Measurements from ENCODE around the gene SCYGR8. TPM values are rescaled to one million over a fixed set of nuclear protein-coding genes. Genes with fewer than 3 reads are reported as not detected.

The SCYGR8 gene
- polyA plus RNA-seq, 1 of the 3 experiments (the other 2 are of a cell fraction) = not detected

DNA sequence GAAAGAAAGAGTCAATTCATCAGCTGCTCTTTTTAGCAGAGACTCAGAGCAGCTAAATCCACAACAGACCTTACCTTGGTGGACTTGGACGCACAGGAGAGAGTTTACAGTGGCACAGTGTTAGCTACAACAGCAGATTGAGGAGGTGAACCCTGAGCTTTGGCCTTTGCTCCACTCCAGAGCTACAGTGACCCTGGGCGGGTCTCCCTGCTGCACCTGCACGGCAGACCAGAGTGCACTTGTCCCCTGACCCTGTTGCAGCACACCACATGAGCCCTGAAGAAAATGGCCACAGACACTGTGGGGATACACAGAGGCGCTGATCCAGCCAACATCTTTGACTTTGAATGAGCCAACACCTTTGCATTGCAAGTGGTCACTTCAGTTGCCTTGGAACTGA is 38.8 kb upstream of the SCYGR8 start:
- 20% methylated on average over 4 of the region's 4 CpGs for WGBS (ENCODE audit: low lambda C conversion rate)
- no peaks in the 10 kb centered on the region for H3K9me3 ChIP-seq
- H3K4me2 ChIP-seq = no peak overlapping the region
- no peaks in the 10 kb centered on the region for H3K4me1 ChIP-seq (ENCODE audit: control insufficient read depth in 1 of 2, insufficient read depth in 2 of 2, low read depth in 1 of 2, low read length in 1 of 2)
- no peak overlapping the region for H3K9ac ChIP-seq
- no peak for DNase-seq
- H3K4me3 ChIP-seq (ENCODE audit: low read depth in 2 of 2, low read length in 1 of 2) = no peak overlapping the region
- ChIA-PET POLR2A (interaction anchor here (0.5 kb wide), 1 partner anchor 1835 kb away, joined by 3 read pairs; no protein-coding TSS in a partner anchor), CTCF (no interaction called here)
- no peaks in the 10 kb centered on the region for H4K20me1 ChIP-seq (ENCODE audit: insufficient read depth)
- no peaks in the 10 kb centered on the region for H3K9me2 ChIP-seq
- H3K27me3 ChIP-seq (ENCODE audit: insufficient read depth) = peaks cover 41% of the 10 kb centered on the region; the same call in 1 of the 2 replicates
- no peaks in the 10 kb centered on the region for H3K79me2 ChIP-seq (ENCODE audit: insufficient read depth)
- H3K27ac ChIP-seq (ENCODE audit: low read depth in 2 of 2, low read length in 1 of 2) = no peak overlapping the region
- H3K36me3 ChIP-seq (replicated peaks in 1 of 2; ENCODE audit: control insufficient read depth in 1 of 2, insufficient read depth in 2 of 2, low read length in 1 of 2) = no peaks in the 10 kb centered on the region
- no peaks in the 10 kb centered on the region for H3F3A ChIP-seq (replicated peaks; ENCODE audit: insufficient read depth)
- no peak overlapping the region for H2AFZ ChIP-seq (ENCODE audit: low read depth)
- no peak for TF ChIP-seq TAF1 (IDR thresholded peaks at IDR 0.05; ENCODE audit: borderline replicate concordance, low read depth, low read length)
- TF ChIP-seq USF1 (IDR thresholded peaks at IDR 0.05; ENCODE audit: borderline replicate concordance, low read depth) = no peak
- no peak for TF ChIP-seq RAD21 (IDR thresholded peaks at IDR 0.05; ENCODE audit: low read length)
- no peak for TF ChIP-seq GABPA (IDR thresholded peaks at IDR 0.05; ENCODE audit: low read depth)
- no peak for TF ChIP-seq REST (IDR thresholded peaks at IDR 0.05; ENCODE audit: low read depth, low read length)

GRCh38 chr2:227707390-227707789 is 38.3 kb upstream of the SCYGR8 start:
- CTCF ChIA-PET = no interaction called here
- Histone ChIP-seq H3K9me3 (no peaks in the 10 kb centered on the region), H3K36me3 (replicated peaks in 1 of 2; ENCODE audit: control insufficient read depth in 1 of 2, insufficient read depth in 2 of 2, low read length in 1 of 2) (no peaks in the 10 kb centered on the region), H2AFZ (ENCODE audit: low read depth) (no peak overlapping the region), H3K4me1 (ENCODE audit: control insufficient read depth in 1 of 2, insufficient read depth in 2 of 2, low read depth in 1 of 2, low read length in 1 of 2) (no peaks in the 10 kb centered on the region), H3K4me3 (ENCODE audit: low read depth in 2 of 2, low read length in 1 of 2) (no peak overlapping the region), H3K79me2 (ENCODE audit: insufficient read depth) (no peaks in the 10 kb centered on the region), H4K20me1 (ENCODE audit: insufficient read depth) (no peaks in the 10 kb centered on the region), H3K27me3 (ENCODE audit: insufficient read depth) (peaks cover 46% of the 10 kb centered on the region; the same call in 1 of the 2 replicates), H3K9ac (no peak overlapping the region), H3K4me2 (no peak overlapping the region), H3F3A (replicated peaks; ENCODE audit: insufficient read depth) (no peaks in the 10 kb centered on the region), H3K9me2 (no peaks in the 10 kb centered on the region), H3K27ac (ENCODE audit: low read depth in 2 of 2, low read length in 1 of 2) (no peak overlapping the region)
- DNase-seq = no peak
- WGBS (ENCODE audit: low lambda C conversion rate) = 70% methylated on average over 6 of the region's 6 CpGs
- POLR2A ChIA-PET = interaction anchor here (0.5 kb wide), 1 partner anchor 1835 kb away, joined by 3 read pairs; no protein-coding TSS in a partner anchor
- TF ChIP-seq, protein P1, sequence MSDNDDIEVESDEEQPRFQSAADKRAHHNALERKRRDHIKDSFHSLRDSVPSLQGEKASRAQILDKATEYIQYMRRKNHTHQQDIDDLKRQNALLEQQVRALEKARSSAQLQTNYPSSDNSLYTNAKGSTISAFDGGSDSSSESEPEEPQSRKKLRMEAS (IDR thresholded peaks at IDR 0.05; ENCODE audit: low read depth) = no peak
- no peak for TF ChIP-seq GABPA (IDR thresholded peaks at IDR 0.05; ENCODE audit: low read depth)
- no peak for TF ChIP-seq MEF2A (IDR thresholded peaks at IDR 0.05; ENCODE audit: borderline replicate concordance, low read depth)
- no peak for TF ChIP-seq RFX5 (IDR thresholded peaks at IDR 0.05; ENCODE audit: low read length)
- TF ChIP-seq MXI1 (IDR thresholded peaks at IDR 0.05; ENCODE audit: low read depth, low read length) = no peak
- no peak for TF ChIP-seq EZH2phosphoT487 (IDR thresholded peaks at IDR 0.05; ENCODE audit: borderline replicate concordance, low read depth)
- TF ChIP-seq REST (IDR thresholded peaks at IDR 0.05; ENCODE audit: low read depth, low read length) = no peak
- no peak for TF ChIP-seq JUND (IDR thresholded peaks at IDR 0.05)
- no peak for TF ChIP-seq YY1 (IDR thresholded peaks at IDR 0.05; ENCODE audit: low read depth)
- no peak for TF ChIP-seq SIN3A (IDR thresholded peaks at IDR 0.05; ENCODE audit: borderline replicate concordance, low read depth, low read length)
- no peak for TF ChIP-seq TCF12 (IDR thresholded peaks at IDR 0.05)
- no peak for TF ChIP-seq RCOR1 (IDR thresholded peaks at IDR 0.05; ENCODE audit: low read length)
- TF ChIP-seq EP300 (IDR thresholded peaks at IDR 0.05; ENCODE audit: borderline replicate concordance in 1 of 2, low read depth in 1 of 2, low read length in 1 of 2) = no peak
- TF ChIP-seq POLR2AphosphoS5 (IDR thresholded peaks at IDR 0.05; ENCODE audit: low read depth, low read length) = no peak
- no peak for TF ChIP-seq NRF1 (IDR thresholded peaks at IDR 0.05; ENCODE audit: low read depth, low read length)
- no peak for TF ChIP-seq TEAD4 (IDR thresholded peaks at IDR 0.05; ENCODE audit: borderline replicate concordance, insufficient read depth)
- TF ChIP-seq FOXJ3 (CRISPR knock-in tag; IDR thresholded peaks at IDR 0.05) = no peak
- TF ChIP-seq TAF1 (IDR thresholded peaks at IDR 0.05; ENCODE audit: borderline replicate concordance, low read depth, low read length) = no peak
